Activated CD8-positive, alpha-beta T cell treated with anti-CD3 and anti-CD28 coated beads for 36 hours (primary cell): Measurements from ENCODE around the gene RPN2. TPM values are rescaled to one million over a fixed set of nuclear protein-coding genes. Genes with fewer than 3 reads are reported as not detected.

Experiments
- ATAC-seq: fragments of 200-7000 bp; cut with Tn5 transposase; one replicate; pipeline ENCODE4 v1.10.0; 2021; ENCODE audit warnings: mild to moderate bottlenecking, moderate library complexity
- CTCF ChIA-PET: fragments of 350-600 bp; sonication (Branson Sonifier 250); formaldehyde crosslinking; loops from one replicate; lab custom pipeline; 2021; ENCODE audit warnings: antibody characterized with exemption; lab: Charles Lee
- POLR2A ChIA-PET: fragments of 350-600 bp; sonication (Branson Sonifier 250); formaldehyde crosslinking; loops from one replicate; lab custom pipeline; 2021; ENCODE audit warnings: antibody characterized with exemption; lab: Charles Lee
- DNase-seq: peaks from one replicate; pipeline ENCODE4 v3.0.0-alpha.2; 2020
- H3K27ac Mint-ChIP-seq: one replicate; pipeline ENCODE4 v1.8.0; 2021; ENCODE audit warnings: mild to moderate bottlenecking, mixed read lengths
- H3K27me3 Mint-ChIP-seq: one replicate; pipeline ENCODE4 v1.8.0; 2021; ENCODE audit warnings: mixed read lengths
- H3K36me3 Mint-ChIP-seq: one replicate; pipeline ENCODE4 v1.8.0; 2021; ENCODE audit warnings: low read depth, mixed read lengths
- H3K4me1 Mint-ChIP-seq: one replicate; pipeline ENCODE4 v1.8.0; 2021; ENCODE audit warnings: low read depth, mixed read lengths
- H3K4me3 Mint-ChIP-seq: one replicate; pipeline ENCODE4 v1.8.0; 2021; ENCODE audit warnings: mild to moderate bottlenecking, moderate library complexity, mixed read lengths
- H3K9me3 Mint-ChIP-seq: one replicate; pipeline ENCODE4 v1.8.0; 2021; ENCODE audit warnings: mixed read lengths
- intact Hi-C: fragments of 100-400 bp; cut with micrococcal nuclease; formaldehyde crosslinking; loops from one replicate; pipeline ENCODE4 v1.10.0; 2022
- total RNA-seq, 2 experiments: library from RNA; stranded (reverse); gene quantifications; one replicate each; pipeline ENCODE4 v1.2.3, GENCODE V29; 2021
- TF ChIP-seq, protein P1 (sequence below): fragments of 200-600 bp; IDR thresholded peaks from one replicate; pipeline ENCODE4 v1.8.0; 2022; ENCODE audit warnings: antibody characterized with exemption, mild to moderate bottlenecking

Gene RPN2
- total RNA-seq, 2 experiments from 2014 or later = 103 to 107 TPM

DNA sequence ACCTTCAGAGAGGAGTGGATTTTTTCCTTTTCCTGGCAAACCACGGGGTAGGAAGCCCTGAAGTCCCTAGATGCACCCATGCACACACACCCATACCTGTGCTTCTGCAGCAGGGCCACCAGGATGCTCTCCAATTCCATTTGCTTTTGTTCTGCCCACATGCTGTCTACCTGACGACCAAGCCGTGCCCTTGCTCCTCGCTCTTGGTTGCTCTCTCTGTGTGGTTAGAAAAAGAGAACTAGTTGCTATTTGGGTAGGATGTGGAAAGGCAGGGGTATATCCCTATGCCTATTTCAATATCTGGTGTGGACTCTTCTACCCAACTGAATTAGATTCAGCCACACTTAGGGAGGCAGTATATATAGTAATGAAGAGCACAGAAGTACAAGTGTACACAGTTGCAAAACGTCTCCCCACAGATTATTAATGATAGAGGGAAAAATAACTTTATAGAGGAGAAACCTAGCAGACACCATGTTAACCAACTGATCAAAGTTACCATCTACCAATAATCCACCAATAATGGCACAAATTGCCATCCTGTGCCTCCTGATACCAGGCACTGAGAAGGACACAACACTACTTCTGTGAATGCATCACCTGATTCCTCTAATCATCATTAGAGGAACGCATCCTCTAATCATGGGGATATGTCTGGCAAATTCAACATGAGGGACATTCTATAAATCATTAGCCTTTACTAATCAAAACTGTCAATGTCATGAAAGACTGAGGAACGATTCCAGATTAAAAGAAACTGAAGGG, 75.2 kb downstream of the RPN2 start:
- no peaks in the 10 kb centered on the region for H3K9me3 Mint-ChIP-seq
- DNase-seq (no peak), ATAC-seq (no peak)
- no peak overlapping the region for H3K27ac Mint-ChIP-seq
- ChIA-PET POLR2A (no interaction called here), CTCF (no interaction called here)
- H3K27me3 Mint-ChIP-seq = peaks cover 2% of the 10 kb centered on the region
- no peaks in the 10 kb centered on the region for H3K4me1 Mint-ChIP-seq
- H3K4me3 Mint-ChIP-seq = no peak overlapping the region
- TF ChIP-seq, protein P1, sequence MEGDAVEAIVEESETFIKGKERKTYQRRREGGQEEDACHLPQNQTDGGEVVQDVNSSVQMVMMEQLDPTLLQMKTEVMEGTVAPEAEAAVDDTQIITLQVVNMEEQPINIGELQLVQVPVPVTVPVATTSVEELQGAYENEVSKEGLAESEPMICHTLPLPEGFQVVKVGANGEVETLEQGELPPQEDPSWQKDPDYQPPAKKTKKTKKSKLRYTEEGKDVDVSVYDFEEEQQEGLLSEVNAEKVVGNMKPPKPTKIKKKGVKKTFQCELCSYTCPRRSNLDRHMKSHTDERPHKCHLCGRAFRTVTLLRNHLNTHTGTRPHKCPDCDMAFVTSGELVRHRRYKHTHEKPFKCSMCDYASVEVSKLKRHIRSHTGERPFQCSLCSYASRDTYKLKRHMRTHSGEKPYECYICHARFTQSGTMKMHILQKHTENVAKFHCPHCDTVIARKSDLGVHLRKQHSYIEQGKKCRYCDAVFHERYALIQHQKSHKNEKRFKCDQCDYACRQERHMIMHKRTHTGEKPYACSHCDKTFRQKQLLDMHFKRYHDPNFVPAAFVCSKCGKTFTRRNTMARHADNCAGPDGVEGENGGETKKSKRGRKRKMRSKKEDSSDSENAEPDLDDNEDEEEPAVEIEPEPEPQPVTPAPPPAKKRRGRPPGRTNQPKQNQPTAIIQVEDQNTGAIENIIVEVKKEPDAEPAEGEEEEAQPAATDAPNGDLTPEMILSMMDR = no peak
- no peaks in the 10 kb centered on the region for H3K36me3 Mint-ChIP-seq
- intact Hi-C loops = no loop called here

DNA sequence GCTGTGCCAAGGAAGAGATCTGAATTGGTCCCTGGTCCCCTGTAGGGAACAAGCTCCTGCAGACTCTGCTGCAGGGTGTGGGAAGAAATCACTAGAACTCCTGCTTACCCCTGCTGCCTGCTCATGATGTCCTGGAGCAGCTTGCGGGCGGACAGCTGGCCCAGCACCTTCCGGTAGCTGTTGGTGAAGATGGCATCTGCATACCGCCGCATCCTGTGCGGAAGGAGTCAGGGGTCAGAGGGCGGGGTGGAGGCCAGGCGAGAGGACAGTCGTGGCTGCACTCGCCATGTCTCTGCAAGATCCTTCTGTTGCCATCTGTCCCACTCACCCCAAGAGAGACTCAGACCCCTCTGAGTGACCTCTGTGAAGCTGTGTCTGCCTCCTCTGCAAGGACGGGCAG, 77.2 kb downstream of the RPN2 start:
- intact Hi-C loops = no loop called here
- CTCF ChIA-PET = no interaction called here
- peaks cover 7% of the 10 kb centered on the region for H3K27me3 Mint-ChIP-seq
- no peaks in the 10 kb centered on the region for H3K4me1 Mint-ChIP-seq
- H3K27ac Mint-ChIP-seq = no peak overlapping the region
- DNase-seq (no peak), ATAC-seq (no peak)
- no peaks in the 10 kb centered on the region for H3K9me3 Mint-ChIP-seq
- POLR2A ChIA-PET = no interaction called here
- no peaks in the 10 kb centered on the region for H3K36me3 Mint-ChIP-seq
- no peak overlapping the region for H3K4me3 Mint-ChIP-seq
- TF ChIP-seq, protein P1 = no peak

DNA sequence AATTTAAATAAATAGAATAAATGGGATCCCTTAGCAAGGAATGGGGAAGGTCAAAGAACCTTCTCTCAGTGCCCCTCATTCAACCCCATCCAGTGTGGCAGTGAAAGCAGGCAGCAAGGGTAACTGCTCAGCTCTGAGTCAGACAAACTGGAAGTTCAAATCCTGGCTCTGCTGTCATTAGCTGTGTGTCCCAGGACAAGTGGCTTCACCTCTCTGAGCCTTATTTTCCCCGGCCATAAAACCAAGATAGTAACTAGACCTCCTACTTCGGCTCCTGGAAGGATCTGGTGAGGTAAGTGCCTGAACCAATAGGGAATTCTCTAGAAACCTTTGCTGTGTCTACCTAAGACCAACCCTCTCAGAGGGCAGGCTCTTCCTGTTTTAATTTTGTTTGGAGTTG, 78.4 kb downstream of the RPN2 start:
- ChIA-PET POLR2A (no interaction called here), CTCF (no interaction called here)
- intact Hi-C loops = no loop called here
- DNase-seq = no peak
- Mint-ChIP-seq H3K36me3 (no peaks in the 10 kb centered on the region), H3K27me3 (peaks cover 7% of the 10 kb centered on the region), H3K4me3 (no peak overlapping the region), H3K9me3 (no peaks in the 10 kb centered on the region), H3K27ac (no peak overlapping the region), H3K4me1 (no peaks in the 10 kb centered on the region)
- TF ChIP-seq, protein P1 = no peak
- no peak for ATAC-seq

DNA sequence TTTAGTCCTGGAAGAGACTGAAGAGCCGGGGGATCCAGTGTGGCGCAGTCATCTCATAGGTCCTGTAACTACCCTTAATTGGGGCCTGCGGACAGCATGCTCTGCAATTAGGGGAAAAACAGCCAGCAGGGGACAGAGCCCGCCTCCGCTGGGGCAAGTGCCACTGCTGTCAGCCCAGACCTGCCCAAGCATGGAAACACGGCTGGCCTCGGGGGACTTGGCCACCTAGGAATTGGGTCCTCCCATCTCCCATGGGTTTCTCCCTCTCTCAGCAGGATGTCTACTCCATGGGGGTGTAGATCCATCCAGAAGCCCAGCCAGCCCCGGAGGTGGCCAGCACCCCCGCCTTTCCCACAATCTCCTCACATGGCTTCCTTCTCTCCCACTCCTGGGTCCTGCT, 78.9 kb downstream of the RPN2 start:
- ChIA-PET CTCF (no interaction called here), POLR2A (no interaction called here)
- TF ChIP-seq, protein P1 = no peak
- Mint-ChIP-seq H3K27me3 (peaks cover 7% of the 10 kb centered on the region), H3K4me3 (no peak overlapping the region), H3K27ac (no peak overlapping the region), H3K36me3 (no peaks in the 10 kb centered on the region), H3K9me3 (no peaks in the 10 kb centered on the region), H3K4me1 (no peaks in the 10 kb centered on the region)
- intact Hi-C loops = no loop called here
- ATAC-seq (no peak), DNase-seq (no peak)

DNA sequence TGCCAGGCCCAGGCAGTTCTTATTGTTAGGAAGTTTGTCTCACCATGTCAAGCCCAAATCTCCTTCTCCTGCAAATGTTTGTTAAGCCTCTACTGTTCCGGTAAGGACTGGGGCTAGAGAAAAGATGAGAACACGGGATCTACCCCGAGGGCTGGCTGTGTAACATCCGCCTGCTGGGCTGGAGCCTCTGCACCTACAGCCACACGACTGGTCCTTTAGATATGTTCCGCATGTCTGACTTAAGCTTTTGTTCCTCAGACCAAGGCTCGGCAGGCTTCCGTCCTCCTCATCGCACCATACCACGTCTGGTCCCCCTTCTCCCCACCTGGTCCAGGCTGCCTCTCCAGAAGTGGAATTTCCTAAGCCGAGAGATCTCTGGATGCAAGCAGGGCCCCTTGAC, 79.9 kb downstream of the RPN2 start:
- Mint-ChIP-seq H3K4me1 (no peaks in the 10 kb centered on the region), H3K27me3 (peaks cover 7% of the 10 kb centered on the region), H3K27ac (no peak overlapping the region), H3K4me3 (no peak overlapping the region), H3K36me3 (no peaks in the 10 kb centered on the region), H3K9me3 (no peaks in the 10 kb centered on the region)
- intact Hi-C loops = no loop called here
- DNase-seq (no peak), ATAC-seq (no peak)
- TF ChIP-seq, protein P1 = no peak
- CTCF ChIA-PET = interaction anchor here (1.4 kb wide), 1 partner anchor 276 kb away, joined by 6 read pairs; no protein-coding TSS in a partner anchor
- POLR2A ChIA-PET = no interaction called here
